Germinal center (tissue), 1 donor: ENCODE measurements around the gene ARID1B.

ENCODE experiments used
- DNase-seq: peaks from one replicate; pipeline ENCODE4 v3.0.0; 2012; ENCODE audit warnings: mixed read lengths, low spot score

Gene ARID1B

GRCh38 chr6:157159348-157159747 is 382.2 kb downstream of the ARID1B start:
- no peak for DNase-seq

- DNase-seq: no peak
These were observed 384.7 kb downstream of the ARID1B start for GRCh38 chr6:157161912-157162311.

- DNase-seq: no peak
These were observed 385.7 kb downstream of the ARID1B start for GRCh38 chr6:157162766-157163433.

- no peak for DNase-seq
These were observed 386.4 kb downstream of the ARID1B start for GRCh38 chr6:157163434-157164159.

- no peak for DNase-seq
These were observed 387.8 kb downstream of the ARID1B start for GRCh38 chr6:157164972-157165371.

- no peak for DNase-seq
These were observed 389.6 kb downstream of the ARID1B start for GRCh38 chr6:157166784-157167183.

- no peak for DNase-seq
These were observed 390.7 kb downstream of the ARID1B start for GRCh38 chr6:157167837-157168236.

GRCh38 chr6:157168471-157168870 is 391.3 kb downstream of the ARID1B start:
- DNase-seq: no peak

GRCh38 chr6:157169226-157169625 is 392.0 kb downstream of the ARID1B start:
- no peak for DNase-seq

- DNase-seq: no peak
These were observed 392.5 kb downstream of the ARID1B start for GRCh38 chr6:157169656-157170055.

GRCh38 chr6:157170535-157170934 is 393.4 kb downstream of the ARID1B start:
- DNase-seq: no peak

GRCh38 chr6:157171801-157172200 is 394.6 kb downstream of the ARID1B start:
- DNase-seq: no peak

GRCh38 chr6:157172231-157172701 is 395.1 kb downstream of the ARID1B start:
- DNase-seq: no peak

GRCh38 chr6:157172830-157173536 is 395.8 kb downstream of the ARID1B start:
- no peak for DNase-seq

GRCh38 chr6:157173776-157174175 is 396.6 kb downstream of the ARID1B start:
- no peak for DNase-seq

- DNase-seq: no peak
These were observed 397.6 kb downstream of the ARID1B start for GRCh38 chr6:157174731-157175130.

GRCh38 chr6:157177731-157178336 is 400.7 kb downstream of the ARID1B start:
- DNase-seq: no peak

GRCh38 chr6:157181649-157182048 is 404.5 kb downstream of the ARID1B start:
- DNase-seq: no peak

- no peak for DNase-seq
These were observed 405.5 kb downstream of the ARID1B start for GRCh38 chr6:157182503-157183264.

GRCh38 chr6:157184202-157185015 is 407.2 kb downstream of the ARID1B start:
- peak; percentile 62 for DNase-seq

- DNase-seq: no peak
These were observed 408.0 kb downstream of the ARID1B start for GRCh38 chr6:157185171-157185570.
